ENCODE measurements around the gene SF3A1. TPM values are rescaled to one million over a fixed set of nuclear protein-coding genes. Genes with fewer than 3 reads are reported as not detected.

Gene SF3A1
- total RNA-seq, 2 donors from 2014 or later: 30.6 to 77.1 TPM

GRCh38 chr22:30362651-30363281 is 6.1 kb upstream of the SF3A1 start:
- Histone ChIP-seq H3K4me3 (no peak overlapping the region), H3K27me3 (no peaks in the 10 kb centered on the region), H3K36me3 (replicated peaks in 1 of 2; ENCODE audit: insufficient read depth in 1 of 2, low read depth in 2 of 2) (no peaks in the 10 kb centered on the region), H3K4me1 (peaks cover 3% of the 10 kb centered on the region), H3K27ac (no peak overlapping the region), H3K9me3 (no peaks in the 10 kb centered on the region)
- 72% methylated on average over 7 of the region's 7 CpGs for WGBS, 2 donors
- TF ChIP-seq CTCF (IDR thresholded peaks at IDR 0.05) (no peak), POLR2A (IDR thresholded peaks at IDR 0.05) (no peak)
- intact Hi-C loops (cut with DNase I): no loop called here
- ATAC-seq: no peak
- no peak for DNase-seq

- no peaks in the 10 kb centered on the region for H3K36me3 ChIP-seq (replicated peaks in 1 of 2; ENCODE audit: insufficient read depth in 1 of 2, low read depth in 2 of 2)
- 74 to 87% methylated on average over 10 of the region's 10 CpGs for WGBS, 2 donors
- no peaks in the 10 kb centered on the region for H3K27me3 ChIP-seq
- no peak for DNase-seq
- no peak overlapping the region for H3K4me3 ChIP-seq
- ATAC-seq: no peak
- no peaks in the 10 kb centered on the region for H3K9me3 ChIP-seq
- H3K4me1 ChIP-seq: peaks cover 10% of the 10 kb centered on the region
- TF ChIP-seq CTCF (IDR thresholded peaks at IDR 0.05) (no peak), POLR2A (IDR thresholded peaks at IDR 0.05) (no peak)
- intact Hi-C loops (cut with DNase I): no loop called here
- H3K27ac ChIP-seq: no peak overlapping the region
Observed at GRCh38 chr22:30361916-30362650, 5.4 kb upstream of the SF3A1 start.

GRCh38 chr22:30358541-30358940 is 1.8 kb upstream of the SF3A1 start:
- DNase-seq: no peak
- no peaks in the 10 kb centered on the region for H3K36me3 ChIP-seq (replicated peaks in 1 of 2; ENCODE audit: insufficient read depth in 1 of 2, low read depth in 2 of 2)
- no peak overlapping the region for H3K4me3 ChIP-seq
- H3K27me3 ChIP-seq: no peaks in the 10 kb centered on the region
- no peaks in the 10 kb centered on the region for H3K9me3 ChIP-seq
- TF ChIP-seq CTCF (IDR thresholded peaks at IDR 0.05) (no peak), POLR2A (IDR thresholded peaks at IDR 0.05) (no peak)
- no peak for ATAC-seq
- peaks cover 36% of the 10 kb centered on the region for H3K4me1 ChIP-seq
- H3K27ac ChIP-seq: no peak overlapping the region
- intact Hi-C loops (cut with DNase I): no loop called here
- 78 to 80% methylated on average over 6 of the region's 6 CpGs for WGBS, 2 donors

- 49 to 52% methylated on average over 22 of the region's 22 CpGs for WGBS, 2 donors
- Histone ChIP-seq H3K27ac (no peak overlapping the region), H3K4me1 (peaks cover 41% of the 10 kb centered on the region), H3K36me3 (replicated peaks in 1 of 2; ENCODE audit: insufficient read depth in 1 of 2, low read depth in 2 of 2) (no peaks in the 10 kb centered on the region), H3K27me3 (no peaks in the 10 kb centered on the region), H3K9me3 (no peaks in the 10 kb centered on the region), H3K4me3 (no peak overlapping the region)
- intact Hi-C loops (cut with DNase I): no loop called here
- DNase-seq (no peak), ATAC-seq (no peak)
- TF ChIP-seq CTCF (IDR thresholded peaks at IDR 0.05): no peak
- no peak for TF ChIP-seq POLR2A (IDR thresholded peaks at IDR 0.05)
Observed at GRCh38 chr22:30357650-30358215, 1.0 kb upstream of the SF3A1 start.

All from body of pancreas (tissue), 4 donors.